WI38 (cell line): ENCODE measurements around the gene GRIK5.

Experiments used
- H3K4me3 ChIP-seq: 2 replicates; pipeline ENCODE4 v1.5.1; 2011; ENCODE audit warnings: low read depth, mild to moderate bottlenecking, control low read depth, low read length
- CTCF ChIP-seq: IDR thresholded peaks from 2 replicates; pipeline ENCODE4 v1.5.1; 2012; ENCODE audit warnings: low read depth, mild to moderate bottlenecking, control low read depth, low read length

The GRIK5 gene

GRCh38 chr19:42037649-42038048 lies 32.4 kb downstream of the GRIK5 start:
- no peak overlapping the region for H3K4me3 ChIP-seq
- TF ChIP-seq CTCF: no peak

- peak; percentile 84 for TF ChIP-seq CTCF
- peak overlapping the region; percentile 32; the same call in 1 of the 2 replicates for H3K4me3 ChIP-seq
Observed at GRCh38 chr19:42034640-42035391, 35.2 kb downstream of the GRIK5 start.

- TF ChIP-seq CTCF: no peak
- no peak overlapping the region for H3K4me3 ChIP-seq
Observed at GRCh38 chr19:42033413-42033812, 36.6 kb downstream of the GRIK5 start.

GRCh38 chr19:42032431-42032830 lies 37.6 kb downstream of the GRIK5 start:
- no peak overlapping the region for H3K4me3 ChIP-seq
- TF ChIP-seq CTCF: no peak

GRCh38 chr19:42030645-42031440 lies 39.2 kb downstream of the GRIK5 start:
- TF ChIP-seq CTCF: no peak
- no peak overlapping the region for H3K4me3 ChIP-seq

- no peak overlapping the region for H3K4me3 ChIP-seq
- peak; percentile 54; the same call in 1 of the 2 replicates for TF ChIP-seq CTCF
Observed at GRCh38 chr19:42028304-42029216, 41.4 kb downstream of the GRIK5 start.
